NCI-H2081 treated with DMSO at 0.1 percent for 48 hours (cell line): Measurements from ENCODE around the gene APOL4.
A peak's percentile ranks its signal among the peaks of the same experiment; 100 is the strongest.
"Not testable (repeated sequence)": the region's sequence is repeated elsewhere in the genome, so short reads cannot be mapped to it uniquely, and the experiment has no call there.

Experiments
- DNase-seq: peaks from one replicate; lab custom pipeline; 2025; lab: John Stamatoyannopoulos, UW

APOL4 gene

DNA sequence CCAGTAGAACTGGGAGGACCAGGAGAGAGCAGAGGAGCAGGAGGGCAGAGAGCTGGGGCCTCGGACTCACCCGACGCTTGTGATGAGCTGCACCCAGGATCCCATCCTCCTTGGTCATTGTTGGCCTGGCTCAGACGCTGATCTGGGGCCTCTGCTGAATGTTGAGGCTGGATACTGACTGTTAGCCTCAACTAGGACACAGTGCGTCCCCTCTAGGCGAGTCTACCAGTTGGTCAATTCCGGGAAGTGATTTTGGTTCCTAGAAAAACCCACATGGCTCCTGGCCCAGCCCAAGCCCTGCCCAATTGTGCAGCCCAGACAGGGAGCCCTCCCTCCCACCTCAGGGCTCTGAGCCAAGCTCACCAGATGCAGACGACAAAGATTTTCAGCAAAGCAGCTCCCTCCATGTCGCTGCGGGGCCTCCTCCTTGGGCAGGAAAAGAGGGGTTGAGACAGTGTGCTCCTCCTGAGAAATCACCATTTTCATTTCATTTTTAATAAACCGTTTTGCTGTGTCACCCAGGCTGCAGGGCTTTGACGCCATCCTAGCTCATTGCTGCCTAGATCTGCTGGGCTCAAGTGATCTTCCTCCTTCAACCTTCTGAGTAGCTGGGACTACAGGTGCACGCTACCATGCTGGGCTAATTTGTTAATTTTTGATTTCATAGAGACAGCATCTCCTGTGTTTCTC is at the start of gene APOL4:
Gene APOL4 (minus strand): TSS at position 180 of the 690 bp plus-strand sequence. CDS start 75 bp downstream, at position 105.
- no peak for DNase-seq

DNA sequence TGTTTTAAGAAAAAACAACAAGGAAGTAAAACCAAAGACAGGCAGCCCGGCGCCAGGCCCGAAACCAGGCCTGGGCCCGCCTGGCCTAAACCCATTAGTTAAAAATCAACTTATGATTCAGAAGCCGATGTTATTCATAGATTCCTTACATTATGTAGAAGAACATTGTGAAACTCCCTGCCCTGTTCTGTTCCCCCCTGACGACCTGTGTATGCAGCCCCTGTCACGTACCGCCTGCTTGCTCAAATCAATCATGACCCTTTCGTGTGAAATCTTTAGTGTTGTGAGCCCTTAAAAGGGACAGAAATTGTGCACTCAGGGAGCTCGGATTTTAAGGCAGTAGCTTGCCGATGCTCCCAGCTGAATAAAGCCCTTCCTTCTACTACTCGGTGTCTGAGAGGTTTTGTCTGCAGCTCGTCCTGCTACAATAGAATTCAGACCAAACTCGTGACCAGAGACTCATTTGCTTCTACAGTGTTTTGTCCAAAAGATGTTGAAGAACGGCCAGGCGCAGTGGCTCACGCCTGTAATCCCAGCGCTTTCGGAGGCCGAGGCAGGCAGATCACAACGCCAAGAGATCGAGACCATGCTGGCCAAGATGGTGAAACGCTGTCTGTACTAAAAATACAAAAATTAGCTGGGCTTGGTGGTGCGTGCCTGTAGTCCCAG is 48.8 kb upstream of the APOL4 start:
- not testable (repeated sequence) for DNase-seq

- no peak for DNase-seq
Measured at GRCh38 chr22:36249160-36249559, 47.6 kb upstream of the APOL4 start.

- no peak for DNase-seq
Measured at GRCh38 chr22:36247955-36248354, 46.3 kb upstream of the APOL4 start.

GRCh38 chr22:36246718-36247117 is 45.1 kb upstream of the APOL4 start:
- DNase-seq, result no peak

DNA sequence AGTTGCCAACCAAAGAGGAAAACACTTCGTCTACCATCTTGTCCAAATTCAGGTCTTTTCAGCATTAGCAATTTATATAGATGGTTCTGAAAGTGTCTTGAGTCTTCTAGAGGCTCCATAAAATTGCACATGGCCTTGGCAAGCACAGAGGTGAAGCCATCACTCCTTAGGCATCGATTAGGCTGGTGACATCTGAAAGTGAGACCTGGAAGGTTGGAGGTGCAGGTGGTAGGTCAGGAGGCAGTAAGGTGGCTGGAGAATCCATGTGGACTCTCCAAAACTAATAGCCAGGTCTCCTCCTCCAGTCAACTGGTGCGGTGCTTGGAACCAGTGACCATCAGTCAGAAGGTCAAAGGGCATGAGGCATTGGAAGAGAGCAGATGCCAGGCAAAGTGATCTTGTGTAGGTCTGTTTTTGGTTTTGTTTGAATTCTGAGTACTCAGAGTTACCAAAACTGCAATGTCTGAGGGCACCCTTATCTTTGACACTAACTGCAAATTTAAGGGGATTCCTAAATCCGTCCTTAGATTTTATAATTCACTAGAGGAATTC is 44.3 kb upstream of the APOL4 start:
- no peak for DNase-seq

- no peak for DNase-seq
Measured at GRCh38 chr22:36244522-36245391, 43.1 kb upstream of the APOL4 start.

DNA sequence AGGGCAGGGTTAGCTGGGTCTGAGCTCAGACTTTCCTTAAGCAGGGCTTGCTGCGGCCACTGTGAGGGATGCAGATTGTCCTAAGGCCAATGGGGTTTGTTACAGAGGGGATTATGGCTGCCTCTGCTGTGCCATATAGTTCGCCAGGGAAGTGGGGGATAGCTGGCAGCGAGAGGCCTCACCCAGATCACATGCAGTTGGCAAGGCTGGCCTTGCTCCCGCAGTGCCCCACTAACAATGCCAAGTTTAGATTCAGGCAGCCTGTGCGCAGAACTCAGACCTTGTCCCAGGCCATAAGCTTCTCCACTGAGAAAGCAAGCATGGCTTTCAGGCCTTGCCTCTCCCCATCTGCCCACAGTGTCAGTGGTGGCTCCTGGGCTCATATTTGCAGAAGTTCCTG is 42.4 kb upstream of the APOL4 start:
- no peak for DNase-seq

DNA sequence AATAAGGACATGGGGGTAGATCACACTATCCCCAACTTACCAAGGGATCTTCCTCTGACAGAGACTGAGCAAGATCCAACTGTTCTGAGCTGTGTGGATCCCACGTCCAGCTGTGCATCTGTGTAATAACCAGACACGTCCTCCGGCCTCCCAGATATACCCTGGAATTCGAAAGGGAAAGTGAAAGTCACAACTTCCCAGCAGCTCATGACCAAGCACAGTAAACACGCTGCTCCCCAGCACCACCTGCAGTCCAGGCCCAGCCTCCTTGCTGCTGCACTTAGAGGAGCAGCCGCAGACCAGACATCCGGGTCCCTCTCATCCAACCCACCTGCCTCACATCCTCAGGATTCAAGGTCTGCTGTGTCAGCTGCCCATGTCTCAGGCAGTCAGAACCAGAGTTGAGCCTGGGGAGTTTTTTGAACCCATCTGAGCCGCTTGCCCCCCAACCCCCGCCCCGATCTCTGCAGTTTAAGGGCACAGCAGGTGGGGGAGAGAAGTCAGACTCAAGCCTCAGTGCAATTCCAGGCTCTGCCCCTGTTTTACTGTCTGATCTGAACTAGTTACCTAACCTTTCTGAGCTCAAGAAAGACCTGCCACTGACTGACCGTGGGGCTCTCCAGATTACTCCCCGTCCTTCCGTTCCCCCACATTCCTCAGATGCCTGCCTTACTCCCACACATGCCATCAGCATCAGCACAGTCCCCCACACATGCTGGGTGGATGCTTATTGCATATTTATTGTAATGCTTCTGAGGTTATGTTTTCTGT is 38.0 kb upstream of the APOL4 start, which contains the start of gene APOL2:
Gene APOL2 (minus strand): TSS at position 127 of the 771 bp plus-strand sequence. CDS start 6,365 bp downstream, outside the sequence.
- peak; percentile 53 for DNase-seq

- DNase-seq, result no peak
Measured at GRCh38 chr22:36239150-36239400, 37.5 kb upstream of the APOL4 start.

DNA sequence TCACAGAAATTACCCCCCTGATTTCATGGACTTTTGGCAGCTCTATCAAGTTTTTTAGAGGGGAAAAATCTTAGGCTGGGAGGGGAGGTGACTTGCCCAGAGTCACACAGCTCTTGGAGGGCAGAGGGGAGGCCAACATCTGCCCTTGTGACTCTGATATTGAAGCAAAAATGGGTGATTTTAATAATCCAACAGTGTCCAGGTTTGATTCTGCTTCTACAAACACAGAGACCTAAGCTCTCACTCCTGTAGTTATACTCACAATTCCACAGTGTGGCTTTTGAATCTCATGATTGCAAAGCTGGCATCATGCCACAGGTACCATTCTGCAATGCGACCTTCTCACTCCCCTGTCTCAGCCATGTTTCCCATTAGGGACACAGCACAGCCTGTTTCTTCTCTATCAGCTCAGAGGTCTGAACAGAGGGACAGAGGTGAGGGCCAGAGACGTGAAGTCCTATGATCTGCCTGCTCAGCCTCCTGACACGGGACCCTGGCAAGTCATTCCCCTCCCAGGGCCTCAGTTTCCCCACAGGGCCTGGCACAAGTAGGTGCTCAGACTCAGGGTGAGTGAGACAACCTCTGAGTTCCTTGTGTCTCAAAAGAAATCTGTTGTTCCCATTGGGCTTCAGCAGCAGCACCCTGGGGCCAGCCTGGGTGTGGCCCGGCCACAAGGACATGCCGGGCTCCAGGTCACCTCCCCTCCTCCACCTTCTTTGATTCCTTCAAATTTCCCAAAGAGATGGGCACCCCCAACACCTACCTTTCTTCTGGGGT is 37.0 kb upstream of the APOL4 start:
- no peak for DNase-seq

DNA sequence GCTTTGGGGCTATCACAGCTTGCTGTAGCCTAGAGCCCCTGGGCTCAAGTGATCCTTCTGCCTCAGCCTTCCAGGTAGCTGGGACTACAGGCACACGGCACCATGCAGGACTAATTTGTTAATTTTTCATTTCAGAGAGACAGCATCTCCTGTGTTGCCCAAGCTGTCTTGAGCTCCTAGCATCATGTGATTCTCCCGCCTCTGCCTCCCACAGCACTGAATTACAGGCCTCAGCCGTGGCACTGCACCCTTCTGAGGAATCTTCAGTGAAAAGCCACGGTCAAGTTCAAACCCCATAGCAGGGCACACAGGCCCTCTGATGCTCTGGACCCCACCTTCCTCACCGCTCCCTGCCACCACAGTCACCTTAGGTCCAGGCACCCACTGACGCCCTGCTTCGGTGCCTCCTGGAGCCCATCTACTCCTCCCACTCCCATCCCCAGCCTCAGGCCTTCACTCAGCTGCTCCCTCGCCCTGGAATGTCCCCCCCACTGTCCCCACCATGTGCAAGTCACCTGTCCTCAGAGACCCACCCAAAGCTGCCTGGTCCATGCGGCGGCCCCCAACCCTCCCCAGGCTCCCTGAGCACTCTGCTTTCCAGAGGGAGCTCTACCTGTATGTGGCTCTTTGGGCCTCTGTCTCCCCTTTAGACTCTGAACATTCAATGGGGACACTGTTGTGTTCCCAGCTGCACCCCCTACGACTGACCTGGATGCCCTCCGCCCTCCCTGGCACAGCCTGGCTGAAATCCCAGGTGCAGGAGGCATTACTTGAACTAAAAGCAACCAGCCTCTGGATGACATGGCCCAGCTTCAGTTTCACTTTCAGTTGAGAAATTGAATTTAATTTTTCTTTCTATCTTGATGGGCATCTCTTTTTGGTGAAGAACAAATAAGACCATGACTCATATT is 36.1 kb upstream of the APOL4 start:
- no peak for DNase-seq

- no peak for DNase-seq
Measured at GRCh38 chr22:36236388-36237319, 35.0 kb upstream of the APOL4 start.

- no peak for DNase-seq
Measured at GRCh38 chr22:36235585-36235984, 34.0 kb upstream of the APOL4 start.

GRCh38 chr22:36234919-36235318 is 33.3 kb upstream of the APOL4 start:
- DNase-seq, result no peak

DNA sequence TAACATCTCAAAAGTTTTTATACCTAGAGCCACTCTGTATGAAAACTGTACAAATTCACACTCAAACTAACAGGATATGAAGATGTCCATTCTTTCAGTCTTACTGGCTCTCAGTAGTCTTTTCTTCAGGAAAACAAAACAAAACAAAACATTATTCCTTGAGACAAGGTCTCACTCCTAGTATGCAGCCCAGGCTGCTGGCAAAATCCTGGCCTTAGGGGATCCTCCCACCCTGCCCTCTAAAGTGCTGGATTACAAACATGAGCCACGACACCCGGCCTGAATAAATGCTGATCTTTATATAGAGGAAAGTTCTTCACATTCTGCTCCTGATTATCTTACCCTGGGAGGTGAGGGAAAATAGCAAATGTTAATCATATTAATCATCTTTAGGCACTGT is 32.6 kb upstream of the APOL4 start:
- DNase-seq, result no peak

- DNase-seq, result no peak
Measured at GRCh38 chr22:36233796-36234195, 32.2 kb upstream of the APOL4 start.

- no peak for DNase-seq
Measured at GRCh38 chr22:36232715-36233401, 31.2 kb upstream of the APOL4 start.
